HepG2 (cell line): ENCODE measurements around the gene SMOC1. TPM values are rescaled to one million over a fixed set of nuclear protein-coding genes. Genes with fewer than 3 reads are reported as not detected.

Source experiments
- ATAC-seq: fragments of 200-7000 bp; cut with Tn5 transposase; 3 replicates; pipeline ENCODE4 v1.9.1; 2020; ENCODE audit warnings: mild to moderate bottlenecking, moderate library complexity
- BruUV-seq: library from RNA; stranded (reverse); fragments of 400-500 nt; replicated peaks from 2 replicates; lab custom pipeline; 2021; lab: Mats Ljungman, UMichigan
- CTCF ChIA-PET: fragments of 300-600 bp; formaldehyde crosslinking; extraction: SDS; loops from one replicate; lab custom pipeline; 2021; ENCODE audit warnings: low total read pairs, inconsistent platforms, low intra/inter-chr PET ratio; lab: Yijun Ruan, JAX
- POLR2A ChIA-PET: fragments of 350-600 bp; sonication (Branson Sonifier 250); formaldehyde crosslinking; loops from one replicate; lab custom pipeline; 2020; ENCODE audit warnings: antibody characterized with exemption, inconsistent platforms; lab: Yijun Ruan, JAX
- DNase-seq: peaks from one replicate; pipeline ENCODE4 v3.0.0-alpha.2; 2015; ENCODE audit warnings: low spot score
- FAIRE-seq: peaks from 3 replicates; lab custom pipeline; 2011; peaks lifted over from hg19 to GRCh38; lab: Jason Lieb, UNC
- H2AFZ ChIP-seq: one replicate; pipeline ENCODE4 v1.6.1; 2011; ENCODE audit warnings: low read length, inconsistent platforms
- H3K27ac ChIP-seq: fragments of 300-600 bp; 3 replicates; pipeline ENCODE4 v1.8.0; 2011; ENCODE audit warnings: mixed run types, mild to moderate bottlenecking, mixed read lengths, low read length, inconsistent platforms; ENCODE audit not compliant: insufficient read depth; ENCODE audit errors: extremely low read length
- H3K27me3 ChIP-seq, 2 experiments: fragments of 200-600 bp in 1 of 2; 2 replicates in 1 of 2; 3 replicates in 1 of 2; pipeline versions ENCODE4 v1.6.0 to v1.8.0; 2011; ENCODE audit warnings: low read length in 2 of 2, mild to moderate bottlenecking in 2 of 2, moderate library complexity in 2 of 2, inconsistent platforms in 1 of 2; ENCODE audit not compliant: insufficient read depth in 2 of 2, control insufficient read depth in 1 of 2
- H3K36me3 ChIP-seq, 2 experiments: fragments of 200-600 bp in 1 of 2; replicated peaks in 1 of 2; 2 replicates in 1 of 2; 3 replicates in 1 of 2; pipeline versions ENCODE4 v1.5.1 to v1.8.0; 2011; ENCODE audit warnings: low read length in 2 of 2, inconsistent platforms in 1 of 2; ENCODE audit not compliant: insufficient read depth in 2 of 2, control insufficient read depth in 1 of 2
- H3K4me1 ChIP-seq: 2 replicates; pipeline ENCODE4 v1.5.1; 2012; ENCODE audit warnings: low read length, inconsistent platforms; ENCODE audit not compliant: insufficient read depth
- H3K4me2 ChIP-seq: 2 replicates; pipeline ENCODE4 v1.6.0; 2011; ENCODE audit warnings: low read depth, low read length, inconsistent platforms
- H3K4me3 ChIP-seq, 3 experiments: fragments of 200-600 bp in 1 of 3; sonication (generic), shearing (Covaris generic) in 1 of 3; replicated peaks in 1 of 3; 2 replicates each; pipeline ENCODE4 v1.5.1; 2011 to 2016; ENCODE audit warnings: low read length in 3 of 3, inconsistent platforms in 2 of 3, low read depth in 2 of 3, mild to moderate bottlenecking in 2 of 3, control low read depth in 1 of 3, mixed read lengths in 1 of 3; ENCODE audit not compliant: insufficient read depth in 1 of 3
- H3K79me2 ChIP-seq: one replicate; pipeline ENCODE4 v1.6.1; 2011; ENCODE audit warnings: low read length, inconsistent platforms; ENCODE audit not compliant: insufficient read depth
- H3K9ac ChIP-seq: 2 replicates; pipeline ENCODE4 v1.6.0; 2011; ENCODE audit warnings: mild to moderate bottlenecking, low read depth, low read length, inconsistent platforms; ENCODE audit not compliant: insufficient read depth
- H3K9me3 ChIP-seq: 2 replicates; pipeline ENCODE4 v1.5.1; 2012; ENCODE audit warnings: mild to moderate bottlenecking, low read length
- H4K20me1 ChIP-seq: 2 replicates; pipeline ENCODE4 v1.6.0; 2011; ENCODE audit warnings: inconsistent platforms, mild to moderate bottlenecking, low read length, moderate library complexity; ENCODE audit not compliant: insufficient read depth
- ETV6 ChIP-seq: sonication (generic); formaldehyde crosslinking; conservative IDR thresholded peaks from 2 replicates; pipeline ENCODE4 v1.4.0; 2020; ENCODE audit warnings: missing genetic modification reagents
- IRF2 ChIP-seq: IDR thresholded peaks from 2 replicates; pipeline ENCODE4 v1.6.1; 2018; ENCODE audit warnings: missing genetic modification reagents, missing compliant biosample characterization
- KDM6A ChIP-seq: IDR thresholded peaks from 2 replicates; pipeline ENCODE4 v1.6.1; 2016; ENCODE audit warnings: low read depth
- KLF6 ChIP-seq: IDR thresholded peaks from 2 replicates; pipeline ENCODE4 v1.8.0; 2016; ENCODE audit warnings: missing biosample characterization, missing genetic modification reagents
- MAZ ChIP-seq, 2 experiments: sonication (generic) in 1 of 2; formaldehyde crosslinking in 1 of 2; IDR thresholded peaks; 2 replicates each; pipeline versions ENCODE4 v1.5.0 to v1.6.1; 2012 to 2020; ENCODE audit warnings: low read depth in 2 of 2, mild to moderate bottlenecking in 2 of 2, borderline replicate concordance in 1 of 2, improper control_type of control experiment in 1 of 2, low read length in 1 of 2, missing genetic modification reagents in 1 of 2, moderate library complexity in 1 of 2
- MED13 ChIP-seq: sonication (generic); formaldehyde crosslinking; IDR thresholded peaks from 2 replicates; pipeline ENCODE4 v1.5.0; 2020; ENCODE audit warnings: missing genetic modification reagents
- MLX ChIP-seq: IDR thresholded peaks from 2 replicates; pipeline ENCODE4 v1.6.1; 2016
- SNAI1 ChIP-seq: sonication (generic); formaldehyde crosslinking; IDR thresholded peaks from 2 replicates; pipeline ENCODE4 v1.5.0; 2020; ENCODE audit warnings: mild to moderate bottlenecking, missing genetic modification reagents, borderline replicate concordance
- TBX2 ChIP-seq: sonication (generic); formaldehyde crosslinking; IDR thresholded peaks from 2 replicates; pipeline ENCODE4 v1.5.0; 2020; ENCODE audit warnings: missing genetic modification reagents, mild to moderate bottlenecking, borderline replicate concordance
- TEAD2 ChIP-seq: sonication (generic); formaldehyde crosslinking; IDR thresholded peaks from 2 replicates; pipeline ENCODE4 v1.9.0; 2021; ENCODE audit warnings: missing genetic modification reagents
- ZEB1 ChIP-seq: IDR thresholded peaks from 2 replicates; pipeline ENCODE4 v1.6.1; 2012; ENCODE audit warnings: mild to moderate bottlenecking, low read depth, inconsistent platforms; ENCODE audit not compliant: insufficient replicate concordance
- ZFP62 ChIP-seq: sonication (generic); formaldehyde crosslinking; IDR thresholded peaks from 2 replicates; pipeline ENCODE4 v1.4.0; 2020; ENCODE audit warnings: missing genetic modification reagents
- ZFY ChIP-seq: sonication (generic); formaldehyde crosslinking; IDR thresholded peaks from 2 replicates; pipeline ENCODE4 v1.4.0; 2020; ENCODE audit warnings: missing genetic modification reagents
- ZNF557 ChIP-seq: sonication (generic); formaldehyde crosslinking; IDR thresholded peaks from 2 replicates; pipeline ENCODE4 v1.4.0; 2020; ENCODE audit warnings: missing genetic modification reagents
- ZNF598 ChIP-seq: sonication (generic); formaldehyde crosslinking; IDR thresholded peaks from 2 replicates; pipeline ENCODE4 v1.5.1; 2020; ENCODE audit warnings: mild to moderate bottlenecking, missing genetic modification reagents, borderline replicate concordance
- ZNF619 ChIP-seq: sonication (generic); formaldehyde crosslinking; IDR thresholded peaks from 2 replicates; pipeline ENCODE4 v1.4.0; 2020; ENCODE audit warnings: mild to moderate bottlenecking, missing genetic modification reagents
- ZNF652 ChIP-seq: IDR thresholded peaks from 2 replicates; pipeline ENCODE4 v1.6.1; 2016; ENCODE audit warnings: low read depth, borderline replicate concordance
- ZNF672 ChIP-seq: sonication (generic); formaldehyde crosslinking; IDR thresholded peaks from 2 replicates; pipeline ENCODE4 v1.8.1; 2022; ENCODE audit warnings: missing genetic modification reagents
- ZNF816 ChIP-seq: sonication (generic); formaldehyde crosslinking; IDR thresholded peaks from 2 replicates; pipeline ENCODE4 v1.8.0; 2022; ENCODE audit warnings: missing genetic modification reagents, mild to moderate bottlenecking, borderline replicate concordance
- ZNF891 ChIP-seq: sonication (generic); formaldehyde crosslinking; IDR thresholded peaks from 2 replicates; pipeline ENCODE4 v1.5.0; 2020; ENCODE audit warnings: mild to moderate bottlenecking, missing genetic modification reagents
- WGBS: methylation state at CpG from one replicate; pipeline ENCODE4 v1.1.6; 2017; ENCODE audit warnings: low lambda C conversion rate; 5-methylcytosine and 5-hydroxymethylcytosine counted together
- in situ Hi-C: cut with HindIII; loops from 2 replicates; pipeline ENCODE4 v1.10.0; 2017; ENCODE audit warnings: low pct_unique_long_range_greater_than_20kb; ENCODE audit not compliant: extremely low pct_ligation_motif_present
- intact Hi-C: fragments of 100-400 bp; cut with micrococcal nuclease; formaldehyde crosslinking; loops from one replicate; pipeline ENCODE4 v1.10.0; 2022; ENCODE audit not compliant: unreplicated experiment
- polyA plus RNA-seq, 8 experiments: library from polyadenylated mRNA; depleted of rRNA in 3 of 8; stranded (reverse) in 7 of 8; unstranded in 1 of 8; fragments of >200 nt; fragmentation: Illumina TruSeq in 4 of 8; extraction: Trizol in 4 of 8; gene quantifications; 2 replicates each; pipeline versions ENCODE4 v1.2.1 to v1.2.3, GENCODE V29; 2011 to 2016; ENCODE audit warnings: low read depth in 4 of 8, missing spikeins in 1 of 8, mixed read lengths in 1 of 8; ENCODE audit not compliant: insufficient read depth in 1 of 8
- total RNA-seq, 5 experiments: library from RNA; depleted of rRNA; stranded (reverse); fragments of >200 nt; fragmentation: Illumina TruSeq; extraction: Trizol; gene quantifications; 2 replicates each; pipeline ENCODE4 v1.2.3, GENCODE V29; 2016; ENCODE audit warnings: low read depth in 1 of 5
- TF ChIP-seq, protein P1 (sequence below): sonication (generic); formaldehyde crosslinking; IDR thresholded peaks from 2 replicates; pipeline ENCODE4 v1.4.0; 2020; ENCODE audit warnings: missing genetic modification reagents, mild to moderate bottlenecking, borderline replicate concordance
- TF ChIP-seq, protein P2 (sequence below): sonication (generic); formaldehyde crosslinking; IDR thresholded peaks from 2 replicates; pipeline ENCODE4 v1.4.0; 2020; ENCODE audit warnings: missing genetic modification reagents

Gene SMOC1
- total and polyA plus RNA-seq, 2 of the 13 experiments (the other 11 are each of a cell fraction or from before 2014, with no cell fraction given) = 17.8 to 35.6 TPM

DNA sequence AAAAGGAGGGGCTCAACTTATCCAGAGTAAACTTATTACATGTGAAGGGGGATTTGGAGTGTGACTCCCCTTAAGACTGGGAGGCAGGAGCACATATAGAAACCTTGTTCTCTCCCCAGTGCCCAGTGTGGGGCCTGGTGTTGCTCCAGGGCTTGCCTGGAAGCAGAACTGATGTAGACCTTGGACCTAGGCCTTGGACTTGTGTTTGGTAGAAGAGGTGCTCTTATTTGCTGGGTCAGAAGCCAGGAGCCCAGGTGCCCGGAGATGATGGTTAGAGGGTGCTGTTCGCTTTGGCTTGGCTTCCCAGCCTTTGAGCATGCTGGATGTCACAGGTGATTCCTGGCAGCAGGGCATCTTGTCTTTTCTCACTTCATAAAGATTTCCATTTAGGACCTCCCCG lies 110.4 kb downstream of the SMOC1 start:
- no peak overlapping the region for H3K4me2 ChIP-seq
- in situ Hi-C loops = no loop called here
- H3K79me2 ChIP-seq = no peaks in the 10 kb centered on the region
- no peak for DNase-seq
- no peaks in the 10 kb centered on the region for H4K20me1 ChIP-seq
- H3K4me1 ChIP-seq = peaks cover 21% of the 10 kb centered on the region
- CTCF ChIA-PET = no interaction called here
- no peak for FAIRE-seq
- POLR2A ChIA-PET = no interaction called here
- no peaks in the 10 kb centered on the region for H3K9me3 ChIP-seq
- no TSS peak for BruUV-seq
- ATAC-seq = peak; percentile 75
- H3K36me3 ChIP-seq = peaks cover 3% of the 10 kb centered on the region in 2 experiments; a peak in 2 of 5 replicates
- WGBS = 72% methylated on average over 3 of the region's 3 CpGs
- no peak overlapping the region for H2AFZ ChIP-seq
- H3K9ac ChIP-seq = no peak overlapping the region
- no peak overlapping the region for H3K4me3 ChIP-seq
- H3K27ac ChIP-seq = no peak overlapping the region
- H3K27me3 ChIP-seq = no peaks in the 10 kb centered on the region
- intact Hi-C loops = no loop called here
- no peak for TF ChIP-seq MLX (CRISPR knock-in tag)
- TF ChIP-seq TEAD2 (CRISPR knock-in tag) = no peak
- TF ChIP-seq MED13 (CRISPR knock-in tag) = no peak
- 0 out of 2 replicates have a peak, but pooled peaks have one; percentile 24 for TF ChIP-seq ZFY (CRISPR knock-in tag)
- no peak for TF ChIP-seq SNAI1
- TF ChIP-seq MAZ (IDR thresholded peaks at IDR 0.05; ENCODE audit: borderline replicate concordance, low read depth, low read length) = no peak
- no peak for TF ChIP-seq MAZ (CRISPR knock-in tag; IDR thresholded peaks at IDR 0.05; ENCODE audit: low read depth)
- TF ChIP-seq ZNF598 (CRISPR knock-in tag) = no peak
- TF ChIP-seq, protein P1, sequence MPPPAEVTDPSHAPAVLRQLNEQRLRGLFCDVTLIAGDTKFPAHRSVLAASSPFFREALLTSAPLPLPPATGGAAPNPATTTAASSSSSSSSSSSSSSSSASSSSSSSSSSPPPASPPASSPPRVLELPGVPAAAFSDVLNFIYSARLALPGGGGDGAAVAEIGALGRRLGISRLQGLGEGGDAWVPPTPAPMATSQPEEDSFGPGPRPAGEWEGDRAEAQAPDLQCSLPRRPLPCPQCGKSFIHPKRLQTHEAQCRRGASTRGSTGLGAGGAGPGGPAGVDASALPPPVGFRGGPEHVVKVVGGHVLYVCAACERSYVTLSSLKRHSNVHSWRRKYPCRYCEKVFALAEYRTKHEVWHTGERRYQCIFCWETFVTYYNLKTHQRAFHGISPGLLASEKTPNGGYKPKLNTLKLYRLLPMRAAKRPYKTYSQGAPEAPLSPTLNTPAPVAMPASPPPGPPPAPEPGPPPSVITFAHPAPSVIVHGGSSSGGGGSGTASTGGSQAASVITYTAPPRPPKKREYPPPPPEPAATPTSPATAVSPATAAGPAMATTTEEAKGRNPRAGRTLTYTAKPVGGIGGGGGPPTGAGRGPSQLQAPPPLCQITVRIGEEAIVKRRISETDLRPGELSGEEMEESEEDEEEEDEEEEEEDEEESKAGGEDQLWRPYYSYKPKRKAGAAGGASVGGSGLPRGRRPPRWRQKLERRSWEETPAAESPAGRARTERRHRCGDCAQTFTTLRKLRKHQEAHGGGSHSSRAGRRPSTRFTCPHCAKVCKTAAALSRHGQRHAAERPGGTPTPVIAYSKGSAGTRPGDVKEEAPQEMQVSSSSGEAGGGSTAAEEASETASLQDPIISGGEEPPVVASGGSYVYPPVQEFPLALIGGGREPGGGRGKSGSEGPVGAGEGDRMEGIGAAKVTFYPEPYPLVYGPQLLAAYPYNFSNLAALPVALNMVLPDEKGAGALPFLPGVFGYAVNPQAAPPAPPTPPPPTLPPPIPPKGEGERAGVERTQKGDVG (CRISPR knock-in tag) = no peak
- no peak for TF ChIP-seq KDM6A
- no peak for TF ChIP-seq ETV6 (CRISPR knock-in tag)
- no peak for TF ChIP-seq IRF2 (CRISPR knock-in tag)
- TF ChIP-seq ZFP62 = no peak
- no peak for TF ChIP-seq ZEB1
- no peak for TF ChIP-seq ZNF557 (CRISPR knock-in tag)
- TF ChIP-seq, protein P2, sequence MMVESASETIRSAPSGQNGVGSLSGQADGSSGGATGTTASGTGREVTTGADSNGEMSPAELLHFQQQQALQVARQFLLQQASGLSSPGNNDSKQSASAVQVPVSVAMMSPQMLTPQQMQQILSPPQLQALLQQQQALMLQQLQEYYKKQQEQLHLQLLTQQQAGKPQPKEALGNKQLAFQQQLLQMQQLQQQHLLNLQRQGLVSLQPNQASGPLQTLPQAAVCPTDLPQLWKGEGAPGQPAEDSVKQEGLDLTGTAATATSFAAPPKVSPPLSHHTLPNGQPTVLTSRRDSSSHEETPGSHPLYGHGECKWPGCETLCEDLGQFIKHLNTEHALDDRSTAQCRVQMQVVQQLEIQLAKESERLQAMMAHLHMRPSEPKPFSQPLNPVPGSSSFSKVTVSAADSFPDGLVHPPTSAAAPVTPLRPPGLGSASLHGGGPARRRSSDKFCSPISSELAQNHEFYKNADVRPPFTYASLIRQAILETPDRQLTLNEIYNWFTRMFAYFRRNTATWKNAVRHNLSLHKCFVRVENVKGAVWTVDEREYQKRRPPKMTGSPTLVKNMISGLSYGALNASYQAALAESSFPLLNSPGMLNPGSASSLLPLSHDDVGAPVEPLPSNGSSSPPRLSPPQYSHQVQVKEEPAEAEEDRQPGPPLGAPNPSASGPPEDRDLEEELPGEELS (CRISPR knock-in tag) = no peak
- TF ChIP-seq ZNF672 (CRISPR knock-in tag) = no peak
- no peak for TF ChIP-seq TBX2
- TF ChIP-seq ZNF891 (CRISPR knock-in tag) = no peak
- TF ChIP-seq ZNF816 (CRISPR knock-in tag) = no peak
- no peak for TF ChIP-seq ZNF619 (CRISPR knock-in tag)
- TF ChIP-seq ZNF652 = no peak
- no peak for TF ChIP-seq KLF6 (CRISPR knock-in tag)
